NOMO-1 (cell line): ENCODE measurements around the gene EWSR1.
"Not testable (repeated sequence)": the region's sequence is repeated elsewhere in the genome, so short reads cannot be mapped to it uniquely, and the experiment has no call there.

ENCODE experiments used
- DNase-seq, 2 experiments: peaks; one replicate each; lab custom pipeline; 2025; ENCODE audit not compliant: unreplicated experiment in 2 of 2; lab: John Stamatoyannopoulos, UW

EWSR1 gene

GRCh38 chr22:29247891-29248290, 20.2 kb upstream of the EWSR1 start:
- not testable (repeated sequence) for DNase-seq

GRCh38 chr22:29251265-29251664, 16.8 kb upstream of the EWSR1 start:
- no peak for DNase-seq

- no peak for DNase-seq
Observed at GRCh38 chr22:29251981-29252911, 15.8 kb upstream of the EWSR1 start.

- DNase-seq, result no peak
Observed at GRCh38 chr22:29253561-29254285, 14.3 kb upstream of the EWSR1 start.

GRCh38 chr22:29254286-29254660, 13.8 kb upstream of the EWSR1 start:
- no peak for DNase-seq

GRCh38 chr22:29255064-29255621, 12.9 kb upstream of the EWSR1 start:
- no peak for DNase-seq

GRCh38 chr22:29256606-29257325, 11.3 kb upstream of the EWSR1 start:
- DNase-seq, result no peak

- no peak for DNase-seq
Observed at GRCh38 chr22:29257751-29258181, 10.3 kb upstream of the EWSR1 start.

GRCh38 chr22:29258407-29259252, 9.4 kb upstream of the EWSR1 start:
- DNase-seq, result no peak

GRCh38 chr22:29259253-29259899, 8.7 kb upstream of the EWSR1 start:
- no peak for DNase-seq

- no peak for DNase-seq
Observed at GRCh38 chr22:29260031-29260560, 8.0 kb upstream of the EWSR1 start.

GRCh38 chr22:29260601-29261315, 7.3 kb upstream of the EWSR1 start:
- DNase-seq, result no peak

GRCh38 chr22:29263791-29264276, 4.2 kb upstream of the EWSR1 start:
- no peak for DNase-seq

- no peak for DNase-seq
Observed at GRCh38 chr22:29265305-29265704, 2.8 kb upstream of the EWSR1 start.

- no peak for DNase-seq
Observed at GRCh38 chr22:29265929-29266328, 2.1 kb upstream of the EWSR1 start.

- no peak for DNase-seq
Observed at GRCh38 chr22:29266564-29267461, 1.3 kb upstream of the EWSR1 start.

GRCh38 chr22:29267462-29267857, 608 bp upstream of the EWSR1 start:
- no peak for DNase-seq
